H1 (cell line): ENCODE measurements around the gene HIPK3.

Experiments
- ATF3 ChIP-seq: IDR thresholded peaks from 2 replicates; pipeline ENCODE4 v1.6.1; 2011; ENCODE audit warnings: low read depth, mild to moderate bottlenecking, low read length; ENCODE audit not compliant: insufficient read depth
- BCL11A ChIP-seq, 2 experiments: IDR thresholded peaks; one replicate each; pipeline ENCODE4 v1.6.1; 2011; ENCODE audit warnings: low read depth in 2 of 2, low read length in 2 of 2, mild to moderate bottlenecking in 2 of 2
- CTCF ChIP-seq, 3 experiments: IDR thresholded peaks; 1 replicate in 2 of 3; 2 replicates in 1 of 3; pipeline versions ENCODE4 v1.5.1 to v1.6.1; 2011; ENCODE audit warnings: low read length in 3 of 3, mild to moderate bottlenecking in 3 of 3, inconsistent platforms in 2 of 3, low read depth in 1 of 3, moderate library complexity in 1 of 3; ENCODE audit not compliant: insufficient read depth in 1 of 3; ENCODE audit errors: control extremely low read depth in 1 of 3
- JUND ChIP-seq: IDR thresholded peaks from 2 replicates; pipeline ENCODE4 v1.6.1; 2011; ENCODE audit warnings: mild to moderate bottlenecking, improper control_type of control experiment, low read length
- POLR2A ChIP-seq, 2 experiments: IDR thresholded peaks; 1 replicate in 1 of 2; 2 replicates in 1 of 2; pipeline ENCODE4 v1.6.1; 2011; ENCODE audit warnings: low read depth in 2 of 2, low read length in 2 of 2, mild to moderate bottlenecking in 2 of 2; ENCODE audit errors: control extremely low read depth in 1 of 2
- POLR2AphosphoS5 ChIP-seq: IDR thresholded peaks from 2 replicates; pipeline ENCODE4 v1.6.1; 2011; ENCODE audit warnings: low read depth, low read length
- USF2 ChIP-seq: IDR thresholded peaks from 2 replicates; pipeline ENCODE4 v1.6.1; 2011; ENCODE audit warnings: low read length, improper control_type of control experiment

GRCh38 chr11:33294797-33295196 is 37.6 kb downstream of the HIPK3 start:
- no peak for TF ChIP-seq ATF3
- TF ChIP-seq JUND: no peak
- no peak for TF ChIP-seq USF2
- no peak for TF ChIP-seq POLR2AphosphoS5
- no peak for TF ChIP-seq CTCF (IDR thresholded peaks at IDR 0.05; ENCODE audit: control extremely low read depth in 1 of 3, insufficient read depth in 1 of 3, low read depth in 1 of 3, low read length in 3 of 3)
- no peak for TF ChIP-seq BCL11A (IDR thresholded peaks at IDR 0.05; ENCODE audit: low read depth in 2 of 2, low read length in 2 of 2)
- TF ChIP-seq POLR2A (IDR thresholded peaks at IDR 0.05; ENCODE audit: control extremely low read depth in 1 of 2, low read depth in 2 of 2, low read length in 2 of 2): no peak
